ENCODE results near the gene POU2F1. TPM values are rescaled to one million over a fixed set of nuclear protein-coding genes. Genes with fewer than 3 reads are reported as not detected.
"Not testable (repeated sequence)": the region's sequence is repeated elsewhere in the genome, so short reads cannot be mapped to it uniquely, and the experiment has no call there.

POU2F1 gene
- total RNA-seq, 1 experiment from 2014 or later, result 24.5 TPM

GRCh38 chr1:167205306-167206050 lies 15.2 kb upstream of the POU2F1 start:
- POLR2A ChIA-PET; intact Hi-C loops (cut with micrococcal nuclease); DNase-seq (ENCODE audit: low read depth, low spot score): not testable (repeated sequence)

GRCh38 chr1:167206166-167206835 lies 14.4 kb upstream of the POU2F1 start:
- no TSS peak for BruUV-seq (replicated peaks)
- TF ChIP-seq POLR2AphosphoS5 (IDR thresholded peaks at IDR 0.05; ENCODE audit: low read depth, low read length) (no peak), ZFX (IDR thresholded peaks at IDR 0.05) (no peak), SRF (IDR thresholded peaks at IDR 0.05; ENCODE audit: low read depth) (no peak), CEBPB (IDR thresholded peaks at IDR 0.05; ENCODE audit: low read depth) (no peak), SP1 (IDR thresholded peaks at IDR 0.05; ENCODE audit: low read depth) (no peak), YY1 (IDR thresholded peaks at IDR 0.05; ENCODE audit: extremely low read depth, insufficient replicate concordance, low read depth, low read length) (no peak), EZH2 (IDR thresholded peaks at IDR 0.05) (no peak), SIN3A (IDR thresholded peaks at IDR 0.05; ENCODE audit: low read depth) (no peak), JUND (IDR thresholded peaks at IDR 0.05) (no peak), RAD21 (IDR thresholded peaks at IDR 0.05; ENCODE audit: low read depth) (no peak), EGR1 (IDR thresholded peaks at IDR 0.05; ENCODE audit: low read depth) (no peak), ZBTB33 (IDR thresholded peaks at IDR 0.05; ENCODE audit: extremely low read depth, insufficient replicate concordance, low read length) (no peak), POLR2A (IDR thresholded peaks at IDR 0.05; ENCODE audit: borderline replicate concordance, extremely low read depth, insufficient read depth, insufficient read length) (no peak), EZH2phosphoT487 (IDR thresholded peaks at IDR 0.05; ENCODE audit: borderline replicate concordance) (no peak)
- TF ChIP-seq, protein P1, sequence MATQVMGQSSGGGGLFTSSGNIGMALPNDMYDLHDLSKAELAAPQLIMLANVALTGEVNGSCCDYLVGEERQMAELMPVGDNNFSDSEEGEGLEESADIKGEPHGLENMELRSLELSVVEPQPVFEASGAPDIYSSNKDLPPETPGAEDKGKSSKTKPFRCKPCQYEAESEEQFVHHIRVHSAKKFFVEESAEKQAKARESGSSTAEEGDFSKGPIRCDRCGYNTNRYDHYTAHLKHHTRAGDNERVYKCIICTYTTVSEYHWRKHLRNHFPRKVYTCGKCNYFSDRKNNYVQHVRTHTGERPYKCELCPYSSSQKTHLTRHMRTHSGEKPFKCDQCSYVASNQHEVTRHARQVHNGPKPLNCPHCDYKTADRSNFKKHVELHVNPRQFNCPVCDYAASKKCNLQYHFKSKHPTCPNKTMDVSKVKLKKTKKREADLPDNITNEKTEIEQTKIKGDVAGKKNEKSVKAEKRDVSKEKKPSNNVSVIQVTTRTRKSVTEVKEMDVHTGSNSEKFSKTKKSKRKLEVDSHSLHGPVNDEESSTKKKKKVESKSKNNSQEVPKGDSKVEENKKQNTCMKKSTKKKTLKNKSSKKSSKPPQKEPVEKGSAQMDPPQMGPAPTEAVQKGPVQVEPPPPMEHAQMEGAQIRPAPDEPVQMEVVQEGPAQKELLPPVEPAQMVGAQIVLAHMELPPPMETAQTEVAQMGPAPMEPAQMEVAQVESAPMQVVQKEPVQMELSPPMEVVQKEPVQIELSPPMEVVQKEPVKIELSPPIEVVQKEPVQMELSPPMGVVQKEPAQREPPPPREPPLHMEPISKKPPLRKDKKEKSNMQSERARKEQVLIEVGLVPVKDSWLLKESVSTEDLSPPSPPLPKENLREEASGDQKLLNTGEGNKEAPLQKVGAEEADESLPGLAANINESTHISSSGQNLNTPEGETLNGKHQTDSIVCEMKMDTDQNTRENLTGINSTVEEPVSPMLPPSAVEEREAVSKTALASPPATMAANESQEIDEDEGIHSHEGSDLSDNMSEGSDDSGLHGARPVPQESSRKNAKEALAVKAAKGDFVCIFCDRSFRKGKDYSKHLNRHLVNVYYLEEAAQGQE (IDR thresholded peaks at IDR 0.05; ENCODE audit: low read depth), result no peak

More at GRCh38 chr1:167205306-167206050, 15.2 kb upstream of the POU2F1 start:
- H3K36me3 ChIP-seq (ENCODE audit: control insufficient read depth in 1 of 2, insufficient read depth in 2 of 2, low read length in 2 of 2); H2AFZ ChIP-seq (ENCODE audit: low read depth, low read length, poor library complexity, severe bottlenecking); H3K79me2 ChIP-seq (ENCODE audit: insufficient read depth, low read length); RAD21 ChIA-PET (ENCODE audit: low non-redundant PET in 1 of 2, low total read pairs in 2 of 2, uncharacterized antibody in 2 of 2, unreplicated experiment in 2 of 2); H3K4me3 ChIP-seq (replicated peaks in 1 of 2; ENCODE audit: low read depth in 1 of 2, low read length in 2 of 2); H3K4me1 ChIP-seq (ENCODE audit: control insufficient read depth in 1 of 2, insufficient read depth in 2 of 2, low read length in 2 of 2); H4K20me1 ChIP-seq (ENCODE audit: insufficient read depth); H3K9me2 ChIP-seq (ENCODE audit: insufficient read depth); H3K27ac ChIP-seq (ENCODE audit: low read depth, low read length); BruUV-seq (replicated peaks); H3K27me3 ChIP-seq (ENCODE audit: insufficient read depth, low read length); H3K4me2 ChIP-seq (ENCODE audit: low read length); H3K9ac ChIP-seq (ENCODE audit: low read length); ATAC-seq: not testable (repeated sequence)
- peaks cover 0 to 11% of the 10 kb centered on the region in 2 experiments; a peak in 1 of 4 replicates for H3K9me3 ChIP-seq (ENCODE audit: control insufficient read depth in 1 of 2, insufficient read depth in 1 of 2, low read depth in 1 of 2, low read length in 2 of 2)
- CTCF ChIA-PET, result interaction anchor here (1.0 kb wide), 1 partner anchor 137 kb away, joined by 3 read pairs; no protein-coding TSS in a partner anchor

More at GRCh38 chr1:167206166-167206835, 14.4 kb upstream of the POU2F1 start:
- no peak overlapping the region for H3K4me2 ChIP-seq (ENCODE audit: low read length)
- ChIA-PET CTCF (no interaction called here), RAD21 (ENCODE audit: low non-redundant PET in 1 of 2, low total read pairs in 2 of 2, uncharacterized antibody in 2 of 2, unreplicated experiment in 2 of 2) (no interaction called here), POLR2A (no interaction called here)
- no peaks in the 10 kb centered on the region for H3K27me3 ChIP-seq (ENCODE audit: insufficient read depth, low read length)
- H4K20me1 ChIP-seq (ENCODE audit: insufficient read depth), result no peaks in the 10 kb centered on the region
- H3K4me1 ChIP-seq (ENCODE audit: control insufficient read depth in 1 of 2, insufficient read depth in 2 of 2, low read length in 2 of 2), result no peaks in the 10 kb centered on the region
- no peak for DNase-seq (ENCODE audit: low read depth, low spot score)
- no peak overlapping the region for H2AFZ ChIP-seq (ENCODE audit: low read depth, low read length, poor library complexity, severe bottlenecking)
- no peaks in the 10 kb centered on the region for H3K79me2 ChIP-seq (ENCODE audit: insufficient read depth, low read length)
- no peaks in the 10 kb centered on the region for H3K9me2 ChIP-seq (ENCODE audit: insufficient read depth)
- intact Hi-C loops (cut with micrococcal nuclease), result no loop called here
- ATAC-seq, result no peak
- peaks cover 0 to 11% of the 10 kb centered on the region in 2 experiments; a peak in 1 of 4 replicates for H3K9me3 ChIP-seq (ENCODE audit: control insufficient read depth in 1 of 2, insufficient read depth in 1 of 2, low read depth in 1 of 2, low read length in 2 of 2)
- no peak overlapping the region for H3K4me3 ChIP-seq (replicated peaks in 1 of 2; ENCODE audit: low read depth in 1 of 2, low read length in 2 of 2)
- no peaks in the 10 kb centered on the region for H3K36me3 ChIP-seq (ENCODE audit: control insufficient read depth in 1 of 2, insufficient read depth in 2 of 2, low read length in 2 of 2)
- H3K9ac ChIP-seq (ENCODE audit: low read length), result no peak overlapping the region
- no peak overlapping the region for H3K27ac ChIP-seq (ENCODE audit: low read depth, low read length)

Measured in HCT116 (cell line).